ENCODE results near the gene GK.

- TF ChIP-seq, protein P1, sequence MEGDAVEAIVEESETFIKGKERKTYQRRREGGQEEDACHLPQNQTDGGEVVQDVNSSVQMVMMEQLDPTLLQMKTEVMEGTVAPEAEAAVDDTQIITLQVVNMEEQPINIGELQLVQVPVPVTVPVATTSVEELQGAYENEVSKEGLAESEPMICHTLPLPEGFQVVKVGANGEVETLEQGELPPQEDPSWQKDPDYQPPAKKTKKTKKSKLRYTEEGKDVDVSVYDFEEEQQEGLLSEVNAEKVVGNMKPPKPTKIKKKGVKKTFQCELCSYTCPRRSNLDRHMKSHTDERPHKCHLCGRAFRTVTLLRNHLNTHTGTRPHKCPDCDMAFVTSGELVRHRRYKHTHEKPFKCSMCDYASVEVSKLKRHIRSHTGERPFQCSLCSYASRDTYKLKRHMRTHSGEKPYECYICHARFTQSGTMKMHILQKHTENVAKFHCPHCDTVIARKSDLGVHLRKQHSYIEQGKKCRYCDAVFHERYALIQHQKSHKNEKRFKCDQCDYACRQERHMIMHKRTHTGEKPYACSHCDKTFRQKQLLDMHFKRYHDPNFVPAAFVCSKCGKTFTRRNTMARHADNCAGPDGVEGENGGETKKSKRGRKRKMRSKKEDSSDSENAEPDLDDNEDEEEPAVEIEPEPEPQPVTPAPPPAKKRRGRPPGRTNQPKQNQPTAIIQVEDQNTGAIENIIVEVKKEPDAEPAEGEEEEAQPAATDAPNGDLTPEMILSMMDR (IDR thresholded peaks at IDR 0.05) = no peak
- no peak for TF ChIP-seq POLR2A (IDR thresholded peaks at IDR 0.05)
Measured at GRCh38 chrX:30626402-30626801, 26.8 kb upstream of the GK start.

Data from testis (tissue), 2 donors.